ENCODE results near the gene PRIMA1. TPM values are rescaled to one million over a fixed set of nuclear protein-coding genes. Genes with fewer than 3 reads are reported as not detected.
"Not testable (repeated sequence)": the region's sequence is repeated elsewhere in the genome, so short reads cannot be mapped to it uniquely, and the experiment has no call there.

The PRIMA1 gene
- total RNA-seq, 2 experiments from 2014 or later, result not detected

- no peak for DNase-seq
- Mint-ChIP-seq H3K4me1 (ENCODE audit: low read depth) (peaks cover 2% of the 10 kb centered on the region), H3K36me3 (ENCODE audit: low read depth) (no peaks in the 10 kb centered on the region), H3K27me3 (ENCODE audit: low read depth) (peaks cover 13% of the 10 kb centered on the region), H3K4me3 (no peak overlapping the region), H3K27ac (no peak overlapping the region), H3K9me3 (peaks cover 28% of the 10 kb centered on the region)
- intact Hi-C loops (cut with micrococcal nuclease), result no loop called here
- CTCF ChIA-PET, result no interaction called here
Observed at GRCh38 chr14:93811020-93811419, 22.7 kb upstream of the PRIMA1 start.

- CTCF ChIA-PET, result interaction anchor here (0.6 kb wide), 2 partner anchors 82 to 1853 kb away, joined by 3 read pairs; no protein-coding TSS in a partner anchor
- DNase-seq; H3K27ac Mint-ChIP-seq; intact Hi-C loops (cut with micrococcal nuclease); H3K4me3 Mint-ChIP-seq; H3K4me1 Mint-ChIP-seq (ENCODE audit: low read depth); H3K36me3 Mint-ChIP-seq (ENCODE audit: low read depth): not testable (repeated sequence)
- Mint-ChIP-seq H3K9me3 (peaks cover 17% of the 10 kb centered on the region), H3K27me3 (ENCODE audit: low read depth) (peaks cover 13% of the 10 kb centered on the region)
Observed at GRCh38 chr14:93809491-93810420, 21.5 kb upstream of the PRIMA1 start.

DNA sequence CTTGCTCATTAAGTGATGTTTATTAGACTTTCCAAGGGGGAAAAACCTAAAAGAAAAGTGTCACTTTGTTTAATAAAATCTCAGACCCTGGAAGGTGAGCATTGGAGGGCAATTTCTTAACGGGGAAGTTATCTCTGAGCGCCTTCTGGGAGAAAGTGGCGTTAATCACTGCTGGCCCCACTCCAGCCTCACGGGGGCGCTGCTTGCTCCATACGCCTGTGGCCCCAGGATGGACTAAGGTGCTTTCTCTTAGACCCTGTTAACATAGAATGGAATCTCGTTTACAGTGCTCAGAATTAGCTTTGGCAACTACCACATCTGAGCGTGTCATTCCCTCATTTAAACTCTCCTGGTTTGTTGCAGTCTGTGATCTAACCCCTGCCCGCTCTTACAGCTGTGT lies 16.4 kb upstream of the PRIMA1 start:
- intact Hi-C loops (cut with micrococcal nuclease), result no loop called here
- H3K27ac Mint-ChIP-seq, result no peak overlapping the region

DNA sequence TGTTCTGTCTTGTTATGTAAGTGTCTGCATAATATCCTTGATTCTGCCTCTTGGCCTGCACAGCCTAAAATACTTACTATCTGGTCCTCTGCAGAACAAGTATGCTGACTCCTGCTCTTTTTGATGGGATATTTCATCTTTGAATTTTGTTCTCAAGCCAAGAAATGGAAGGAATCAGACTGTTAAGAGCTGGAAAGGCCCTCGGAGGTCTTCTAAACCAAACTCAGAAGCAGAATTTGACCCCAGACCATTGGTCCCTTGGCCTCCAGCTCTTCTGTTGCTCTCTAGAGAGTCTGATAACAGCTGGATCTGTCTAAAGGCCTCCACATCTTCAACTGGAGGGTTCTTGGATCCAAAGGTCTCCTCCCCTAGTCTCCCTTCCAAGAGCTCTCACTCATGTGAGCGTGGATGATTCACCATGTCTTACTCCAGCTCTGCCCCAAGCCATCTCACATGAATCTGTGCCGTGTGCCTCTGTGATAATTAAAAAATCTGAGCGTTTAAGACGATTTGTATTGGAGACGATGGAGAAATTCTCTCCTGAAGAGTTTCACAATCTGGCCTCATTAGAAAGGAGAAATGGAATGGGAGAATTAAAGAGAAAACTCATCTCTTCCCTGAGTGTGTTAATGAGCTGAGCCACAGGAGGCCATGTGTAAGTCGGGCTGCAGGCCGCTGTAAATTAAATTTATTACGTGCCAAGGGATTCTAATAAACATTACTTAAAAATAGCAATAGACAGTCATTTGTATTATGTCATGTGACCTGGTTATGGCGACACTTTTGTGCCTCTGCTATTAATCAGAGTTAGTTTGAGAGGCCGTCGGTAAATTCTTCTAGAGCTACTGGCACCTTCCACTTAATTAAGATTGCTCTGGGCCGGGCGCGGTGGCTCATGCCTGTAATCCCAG lies 15.4 kb upstream of the PRIMA1 start:
- Mint-ChIP-seq H3K27ac (no peak overlapping the region), H3K4me1 (ENCODE audit: low read depth) (no peaks in the 10 kb centered on the region), H3K27me3 (ENCODE audit: low read depth) (peaks cover 10% of the 10 kb centered on the region), H3K4me3 (no peak overlapping the region), H3K9me3 (peaks cover 2% of the 10 kb centered on the region), H3K36me3 (ENCODE audit: low read depth) (no peaks in the 10 kb centered on the region)
- CTCF ChIA-PET, result interaction anchor here (0.9 to 1.3 kb wide), 3 partner anchors 8 to 132 kb away, joined by 3 to 4 read pairs (median 4); no protein-coding TSS in a partner anchor
- intact Hi-C loops (cut with micrococcal nuclease), result no loop called here
- DNase-seq, result no peak

More for the DNA sequence above, 16.4 kb upstream of the PRIMA1 start:
- Mint-ChIP-seq H3K27me3 (ENCODE audit: low read depth) (peaks cover 10% of the 10 kb centered on the region), H3K9me3 (peaks cover 4% of the 10 kb centered on the region), H3K36me3 (ENCODE audit: low read depth) (no peaks in the 10 kb centered on the region), H3K4me3 (no peak overlapping the region), H3K4me1 (ENCODE audit: low read depth) (peaks cover 2% of the 10 kb centered on the region)
- peak; percentile 8 for DNase-seq
- CTCF ChIA-PET, result interaction anchor here (0.6 to 0.9 kb wide), 3 partner anchors 14 to 195 kb away, joined by 3 to 4 read pairs (median 3); no protein-coding TSS in a partner anchor

- Mint-ChIP-seq H3K4me1 (ENCODE audit: low read depth) (no peaks in the 10 kb centered on the region), H3K27me3 (ENCODE audit: low read depth) (peaks cover 9% of the 10 kb centered on the region), H3K27ac (no peak overlapping the region), H3K9me3 (no peaks in the 10 kb centered on the region), H3K4me3 (no peak overlapping the region), H3K36me3 (ENCODE audit: low read depth) (no peaks in the 10 kb centered on the region)
- no peak for DNase-seq
- CTCF ChIA-PET, result no interaction called here
- intact Hi-C loops (cut with micrococcal nuclease), result no loop called here
Observed at GRCh38 chr14:93799989-93800921, 12.0 kb upstream of the PRIMA1 start.

DNA sequence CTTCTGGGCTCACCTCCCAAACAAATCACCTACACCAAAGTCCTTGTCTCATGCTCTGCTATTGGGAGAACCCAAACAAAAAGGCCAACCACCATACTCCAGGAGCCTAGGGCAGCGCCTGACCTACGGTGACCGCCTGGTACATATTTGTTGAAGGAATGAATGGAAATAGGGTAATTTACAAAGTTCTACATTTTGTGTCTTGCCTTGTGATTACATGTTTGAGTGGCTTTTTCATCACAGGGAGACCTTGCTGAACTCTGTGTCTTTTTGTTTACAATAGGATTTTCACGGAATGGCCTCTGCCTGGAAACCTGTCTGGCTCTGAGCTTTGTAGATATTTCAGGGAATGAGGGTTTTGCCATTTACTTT lies 11.3 kb upstream of the PRIMA1 start:
- intact Hi-C loops (cut with micrococcal nuclease), result no loop called here
- CTCF ChIA-PET, result no interaction called here
- DNase-seq, result no peak
- no peak overlapping the region for H3K27ac Mint-ChIP-seq
- H3K27me3 Mint-ChIP-seq (ENCODE audit: low read depth), result peaks cover 9% of the 10 kb centered on the region
- no peaks in the 10 kb centered on the region for H3K9me3 Mint-ChIP-seq
- H3K36me3 Mint-ChIP-seq (ENCODE audit: low read depth), result no peaks in the 10 kb centered on the region
- H3K4me3 Mint-ChIP-seq, result no peak overlapping the region
- H3K4me1 Mint-ChIP-seq (ENCODE audit: low read depth), result no peaks in the 10 kb centered on the region

DNA sequence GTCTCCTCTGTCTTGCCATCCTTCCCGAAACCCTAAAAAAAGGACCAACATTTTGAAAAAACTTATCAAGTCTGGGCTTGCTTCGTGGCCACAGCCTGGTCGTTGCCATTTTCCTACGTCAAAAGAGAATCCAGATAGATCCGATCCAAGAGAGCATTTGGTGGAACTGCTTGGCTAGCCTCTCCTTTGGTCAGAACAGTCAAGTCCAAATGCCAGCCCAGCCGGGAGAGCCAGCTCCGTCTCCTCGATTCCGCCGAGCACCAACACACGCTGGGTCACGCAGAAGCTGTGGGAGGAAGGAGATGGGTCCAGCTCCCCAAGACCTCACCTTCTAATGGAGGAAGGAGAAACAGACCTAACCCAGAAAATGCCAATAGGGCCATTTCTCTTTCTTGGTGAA lies 9.3 kb upstream of the PRIMA1 start:
- CTCF ChIA-PET, result no interaction called here
- H3K9me3 Mint-ChIP-seq, result no peaks in the 10 kb centered on the region
- intact Hi-C loops (cut with micrococcal nuclease), result no loop called here
- no peak overlapping the region for H3K27ac Mint-ChIP-seq
- no peaks in the 10 kb centered on the region for H3K36me3 Mint-ChIP-seq (ENCODE audit: low read depth)
- no peak overlapping the region for H3K4me3 Mint-ChIP-seq
- no peak for DNase-seq
- H3K4me1 Mint-ChIP-seq (ENCODE audit: low read depth), result no peaks in the 10 kb centered on the region
- H3K27me3 Mint-ChIP-seq (ENCODE audit: low read depth), result peaks cover 11% of the 10 kb centered on the region

GRCh38 chr14:93797071-93797470 lies 8.8 kb upstream of the PRIMA1 start:
- H3K36me3 Mint-ChIP-seq (ENCODE audit: low read depth), result no peaks in the 10 kb centered on the region
- intact Hi-C loops (cut with micrococcal nuclease), result no loop called here
- DNase-seq, result no peak
- CTCF ChIA-PET, result interaction anchor here (0.7 kb wide), 1 partner anchor 32 kb away, joined by 4 read pairs; no protein-coding TSS in a partner anchor
- H3K27ac Mint-ChIP-seq, result no peak overlapping the region
- H3K4me1 Mint-ChIP-seq (ENCODE audit: low read depth), result no peaks in the 10 kb centered on the region
- H3K4me3 Mint-ChIP-seq, result no peak overlapping the region
- no peaks in the 10 kb centered on the region for H3K9me3 Mint-ChIP-seq
- peaks cover 11% of the 10 kb centered on the region for H3K27me3 Mint-ChIP-seq (ENCODE audit: low read depth)

GRCh38 chr14:93794756-93795155 lies 6.5 kb upstream of the PRIMA1 start:
- H3K27me3 Mint-ChIP-seq (ENCODE audit: low read depth), result peaks cover 24% of the 10 kb centered on the region
- H3K27ac Mint-ChIP-seq, result no peak overlapping the region
- no peaks in the 10 kb centered on the region for H3K4me1 Mint-ChIP-seq (ENCODE audit: low read depth)
- DNase-seq, result no peak
- CTCF ChIA-PET, result no interaction called here
- intact Hi-C loops (cut with micrococcal nuclease), result no loop called here
- no peak overlapping the region for H3K4me3 Mint-ChIP-seq
- no peaks in the 10 kb centered on the region for H3K9me3 Mint-ChIP-seq
- no peaks in the 10 kb centered on the region for H3K36me3 Mint-ChIP-seq (ENCODE audit: low read depth)

DNA sequence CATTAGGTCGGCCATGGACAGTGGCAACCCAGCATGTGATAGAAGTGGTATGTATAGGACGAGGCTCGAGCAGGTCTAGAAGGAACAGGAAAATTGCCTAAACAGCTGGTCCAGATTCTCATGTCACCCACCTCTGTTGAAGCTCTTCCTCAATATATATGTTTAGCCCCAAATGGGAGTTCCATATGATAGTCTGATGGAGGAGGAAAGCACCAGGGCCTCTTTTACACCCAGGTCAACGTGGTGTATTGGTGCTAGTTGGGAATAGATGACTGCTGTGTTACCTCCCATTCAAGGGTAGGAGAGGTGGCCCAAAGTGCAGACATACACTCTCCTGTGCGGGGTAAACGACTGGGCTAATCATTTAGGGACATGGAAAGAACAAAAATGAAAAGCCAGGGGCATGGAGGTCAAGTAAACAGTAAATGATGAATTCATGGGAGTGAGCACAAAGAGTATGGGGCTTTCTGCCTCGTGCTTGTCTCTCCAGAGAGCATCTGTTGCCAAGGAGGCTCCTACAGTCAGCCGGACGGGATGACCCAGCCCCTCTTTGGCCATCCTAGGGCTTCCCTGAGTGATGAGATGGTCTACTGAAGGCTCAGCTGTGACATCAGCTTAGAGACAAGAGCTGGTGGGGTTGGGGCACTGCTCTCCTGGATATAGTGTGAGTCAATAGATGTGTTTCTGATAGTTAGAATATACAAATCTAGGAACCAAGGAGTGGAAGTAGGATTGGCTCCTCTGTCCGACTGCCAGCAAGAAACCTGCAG lies 5.5 kb upstream of the PRIMA1 start:
- H3K27me3 Mint-ChIP-seq (ENCODE audit: low read depth), result peaks cover 30% of the 10 kb centered on the region
- CTCF ChIA-PET, result no interaction called here
- intact Hi-C loops (cut with micrococcal nuclease), result no loop called here
- no peaks in the 10 kb centered on the region for H3K36me3 Mint-ChIP-seq (ENCODE audit: low read depth)
- H3K4me1 Mint-ChIP-seq (ENCODE audit: low read depth), result peaks cover 5% of the 10 kb centered on the region
- no peaks in the 10 kb centered on the region for H3K9me3 Mint-ChIP-seq
- no peak overlapping the region for H3K27ac Mint-ChIP-seq
- DNase-seq, result no peak
- no peak overlapping the region for H3K4me3 Mint-ChIP-seq

GRCh38 chr14:93792391-93792790 lies 4.1 kb upstream of the PRIMA1 start:
- no peak for DNase-seq
- no peaks in the 10 kb centered on the region for H3K36me3 Mint-ChIP-seq (ENCODE audit: low read depth)
- peaks cover 10% of the 10 kb centered on the region for H3K4me1 Mint-ChIP-seq (ENCODE audit: low read depth)
- H3K27ac Mint-ChIP-seq, result no peak overlapping the region
- peaks cover 38% of the 10 kb centered on the region for H3K27me3 Mint-ChIP-seq (ENCODE audit: low read depth)
- CTCF ChIA-PET, result no interaction called here
- no peak overlapping the region for H3K4me3 Mint-ChIP-seq
- intact Hi-C loops (cut with micrococcal nuclease), result no loop called here
- no peaks in the 10 kb centered on the region for H3K9me3 Mint-ChIP-seq

Data from activated naive CD4-positive, alpha-beta T cell treated with anti-CD3 and anti-CD28 coated beads for 36 hours (primary cell).